Osteoblast (primary cell): ENCODE measurements around the gene PELO. TPM values are rescaled to one million over a fixed set of nuclear protein-coding genes. Genes with fewer than 3 reads are reported as not detected.

Source experiments
- DNase-seq: peaks from one replicate; pipeline ENCODE4 v3.0.0; 2011; ENCODE audit warnings: low spot score, mixed read lengths; ENCODE audit not compliant: insufficient read length; ENCODE audit errors: missing footprints
- H2AFZ ChIP-seq: 2 replicates; pipeline ENCODE4 v1.6.0; 2011; ENCODE audit warnings: mild to moderate bottlenecking, low read length
- H3K27ac ChIP-seq: 2 replicates; pipeline ENCODE4 v1.5.1; 2011; ENCODE audit warnings: mild to moderate bottlenecking, low read depth, low read length, moderate library complexity
- H3K27me3 ChIP-seq: 2 replicates; pipeline ENCODE4 v1.6.0; 2012; ENCODE audit warnings: mild to moderate bottlenecking, control low read depth, inconsistent platforms, low read length, moderate library complexity; ENCODE audit not compliant: insufficient read depth
- H3K36me3 ChIP-seq: 2 replicates; pipeline ENCODE4 v1.5.1; 2011; ENCODE audit warnings: mild to moderate bottlenecking, low read length, control low read depth, moderate library complexity; ENCODE audit not compliant: insufficient read depth
- H3K4me1 ChIP-seq: 2 replicates; pipeline ENCODE4 v1.5.1; 2011; ENCODE audit warnings: mild to moderate bottlenecking, low read length, control low read depth, moderate library complexity; ENCODE audit not compliant: insufficient read depth
- H3K4me2 ChIP-seq: 2 replicates; pipeline ENCODE4 v1.6.0; 2011; ENCODE audit warnings: mild to moderate bottlenecking, low read length; ENCODE audit not compliant: insufficient read depth
- H3K4me3 ChIP-seq: fragments of 200-600 bp; sonication (generic); 3 replicates; pipeline ENCODE4 v1.5.1; 2012; ENCODE audit warnings: mild to moderate bottlenecking, low read length, inconsistent platforms; ENCODE audit not compliant: insufficient read depth
- H3K79me2 ChIP-seq: 2 replicates; pipeline ENCODE4 v1.6.0; 2012; ENCODE audit warnings: mild to moderate bottlenecking, low read length, control low read depth, inconsistent platforms; ENCODE audit not compliant: insufficient read depth
- H3K9me3 ChIP-seq: 2 replicates; pipeline ENCODE4 v1.5.1; 2011; ENCODE audit warnings: low read depth, low read length, control low read depth
- H4K20me1 ChIP-seq: 2 replicates; pipeline ENCODE4 v1.6.0; 2012; ENCODE audit warnings: mild to moderate bottlenecking, low read length, control low read depth; ENCODE audit not compliant: insufficient read depth
- total RNA-seq: library from RNA; depleted of rRNA; stranded (reverse); fragments of >200 nt; gene quantifications from 2 replicates; pipeline ENCODE4 v1.2.3, GENCODE V29; 2012
- TF ChIP-seq, protein P1 (sequence below): IDR thresholded peaks from 2 replicates; pipeline ENCODE4 v1.5.1; 2011; ENCODE audit warnings: mild to moderate bottlenecking, low read depth, low read length, moderate library complexity; ENCODE audit errors: extremely low read depth

PELO gene
- total RNA-seq, 1 donor: 21.4 TPM

DNA sequence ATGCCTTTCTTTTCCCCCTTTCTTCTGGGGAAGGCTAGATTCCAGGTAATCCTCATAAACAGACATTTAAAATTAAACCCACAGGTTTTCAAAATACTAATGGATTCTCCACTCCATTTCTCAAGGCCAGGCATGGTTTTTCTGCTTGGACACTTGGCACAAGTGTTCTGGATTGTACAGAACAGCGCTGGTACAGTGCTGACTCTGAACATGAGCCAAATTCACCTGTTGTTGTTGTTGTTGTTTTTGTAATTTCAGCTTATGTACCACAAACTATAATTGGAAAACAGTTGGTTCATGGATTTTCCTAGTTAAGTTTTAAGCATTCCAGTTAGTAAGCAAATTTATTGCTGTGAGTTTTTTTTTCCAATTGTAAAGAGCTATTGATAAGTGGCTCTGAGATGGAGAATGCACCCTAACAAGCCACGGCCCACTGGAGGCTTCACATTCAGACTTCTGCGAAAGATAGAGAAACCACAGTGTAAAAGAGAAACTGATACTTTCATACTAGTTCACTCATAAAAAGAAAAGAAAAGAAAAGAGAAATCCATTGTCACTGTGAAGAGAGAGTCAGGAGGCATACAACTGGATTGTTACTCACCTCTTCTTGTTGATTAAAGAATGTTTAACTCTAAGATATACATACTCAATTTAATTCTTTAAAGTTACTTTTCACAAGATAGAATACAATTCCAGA is 16.2 kb upstream of the PELO start:
- TF ChIP-seq, protein P1, sequence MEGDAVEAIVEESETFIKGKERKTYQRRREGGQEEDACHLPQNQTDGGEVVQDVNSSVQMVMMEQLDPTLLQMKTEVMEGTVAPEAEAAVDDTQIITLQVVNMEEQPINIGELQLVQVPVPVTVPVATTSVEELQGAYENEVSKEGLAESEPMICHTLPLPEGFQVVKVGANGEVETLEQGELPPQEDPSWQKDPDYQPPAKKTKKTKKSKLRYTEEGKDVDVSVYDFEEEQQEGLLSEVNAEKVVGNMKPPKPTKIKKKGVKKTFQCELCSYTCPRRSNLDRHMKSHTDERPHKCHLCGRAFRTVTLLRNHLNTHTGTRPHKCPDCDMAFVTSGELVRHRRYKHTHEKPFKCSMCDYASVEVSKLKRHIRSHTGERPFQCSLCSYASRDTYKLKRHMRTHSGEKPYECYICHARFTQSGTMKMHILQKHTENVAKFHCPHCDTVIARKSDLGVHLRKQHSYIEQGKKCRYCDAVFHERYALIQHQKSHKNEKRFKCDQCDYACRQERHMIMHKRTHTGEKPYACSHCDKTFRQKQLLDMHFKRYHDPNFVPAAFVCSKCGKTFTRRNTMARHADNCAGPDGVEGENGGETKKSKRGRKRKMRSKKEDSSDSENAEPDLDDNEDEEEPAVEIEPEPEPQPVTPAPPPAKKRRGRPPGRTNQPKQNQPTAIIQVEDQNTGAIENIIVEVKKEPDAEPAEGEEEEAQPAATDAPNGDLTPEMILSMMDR: no peak
- Histone ChIP-seq H3K4me3 (no peak overlapping the region), H3K27ac (no peak overlapping the region), H3K4me2 (no peak overlapping the region), H3K4me1 (no peaks in the 10 kb centered on the region), H2AFZ (no peak overlapping the region), H3K27me3 (peaks cover 5% of the 10 kb centered on the region), H3K9me3 (no peaks in the 10 kb centered on the region), H4K20me1 (no peaks in the 10 kb centered on the region), H3K36me3 (no peaks in the 10 kb centered on the region), H3K79me2 (no peaks in the 10 kb centered on the region)
- DNase-seq: no peak

- H3K4me1 ChIP-seq: no peaks in the 10 kb centered on the region
- H2AFZ ChIP-seq: no peak overlapping the region
- no peak overlapping the region for H3K4me3 ChIP-seq
- no peaks in the 10 kb centered on the region for H4K20me1 ChIP-seq
- H3K79me2 ChIP-seq: no peaks in the 10 kb centered on the region
- H3K27me3 ChIP-seq: peaks cover 5% of the 10 kb centered on the region
- DNase-seq: no peak
- no peak overlapping the region for H3K27ac ChIP-seq
- H3K4me2 ChIP-seq: no peak overlapping the region
- no peaks in the 10 kb centered on the region for H3K9me3 ChIP-seq
- TF ChIP-seq, protein P1: no peak
- H3K36me3 ChIP-seq: no peaks in the 10 kb centered on the region
These were observed 15.0 kb upstream of the PELO start for GRCh38 chr5:52772668-52773067.

DNA sequence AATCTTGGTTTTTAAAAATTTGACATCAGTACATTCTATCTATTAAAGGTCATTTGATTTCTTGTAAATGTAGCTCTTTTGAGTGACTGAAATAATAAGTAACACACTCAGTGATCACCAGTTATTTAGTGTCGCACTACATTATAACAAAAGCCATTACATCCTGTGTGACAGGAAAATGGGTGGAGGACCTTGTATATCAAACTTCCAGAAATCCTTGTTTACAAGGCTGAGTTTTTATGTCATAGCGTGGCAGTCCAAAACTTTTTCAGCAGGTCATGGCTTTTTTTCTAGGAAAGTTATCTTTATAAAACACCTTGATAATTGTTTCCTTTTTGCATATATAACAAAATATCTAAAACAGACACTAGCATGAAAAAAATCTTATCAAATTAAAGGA is 14.4 kb upstream of the PELO start:
- TF ChIP-seq, protein P1: no peak
- Histone ChIP-seq H2AFZ (no peak overlapping the region), H3K4me2 (no peak overlapping the region), H3K9me3 (no peaks in the 10 kb centered on the region), H3K36me3 (no peaks in the 10 kb centered on the region), H3K4me1 (no peaks in the 10 kb centered on the region), H3K79me2 (no peaks in the 10 kb centered on the region), H3K27me3 (peaks cover 5% of the 10 kb centered on the region), H3K27ac (no peak overlapping the region), H3K4me3 (no peak overlapping the region), H4K20me1 (no peaks in the 10 kb centered on the region)
- no peak for DNase-seq

GRCh38 chr5:52774005-52774410 is 13.7 kb upstream of the PELO start:
- DNase-seq: no peak
- Histone ChIP-seq H3K4me1 (no peaks in the 10 kb centered on the region), H3K27me3 (peaks cover 5% of the 10 kb centered on the region), H3K4me2 (no peak overlapping the region), H2AFZ (no peak overlapping the region), H3K27ac (no peak overlapping the region), H3K9me3 (no peaks in the 10 kb centered on the region), H3K36me3 (no peaks in the 10 kb centered on the region), H3K79me2 (no peaks in the 10 kb centered on the region), H4K20me1 (no peaks in the 10 kb centered on the region), H3K4me3 (no peak overlapping the region)
- TF ChIP-seq, protein P1: no peak
